Karpas-422 (cell line): ENCODE results near the gene GNG13. TPM values are rescaled to one million over a fixed set of nuclear protein-coding genes. Genes with fewer than 3 reads are reported as not detected.

Experiments used
- DNase-seq: peaks from one replicate; pipeline ENCODE4 v3.0.0-alpha.2; 2015
- H2AFZ ChIP-seq: fragments of 200-600 bp; sonication (generic); 2 replicates; pipeline ENCODE4 v1.6.1; 2014; ENCODE audit warnings: antibody characterized with exemption, low read length, mixed read lengths
- H3K27ac ChIP-seq: fragments of 200-600 bp; sonication (generic); 2 replicates; pipeline ENCODE4 v1.5.1; 2014; ENCODE audit warnings: mild to moderate bottlenecking, low read length, moderate library complexity
- H3K27me3 ChIP-seq: fragments of 200-600 bp; sonication (generic); 2 replicates; pipeline ENCODE4 v1.6.1; 2014; ENCODE audit warnings: low read length, mixed read lengths
- H3K36me3 ChIP-seq: fragments of 200-600 bp; sonication (generic); 2 replicates; pipeline ENCODE4 v1.6.1; 2014; ENCODE audit warnings: low read length, mixed read lengths; ENCODE audit not compliant: insufficient read depth
- H3K4me1 ChIP-seq: fragments of 200-600 bp; sonication (generic); 2 replicates; pipeline ENCODE4 v1.6.1; 2014; ENCODE audit warnings: mild to moderate bottlenecking, low read length, mixed read lengths
- H3K4me2 ChIP-seq: fragments of 200-600 bp; sonication (generic); 2 replicates; pipeline ENCODE4 v1.6.1; 2014; ENCODE audit warnings: low read length, low read depth, mild to moderate bottlenecking; ENCODE audit not compliant: poor library complexity, severe bottlenecking
- H3K4me3 ChIP-seq: fragments of 200-600 bp; sonication (generic); 2 replicates; pipeline ENCODE4 v1.5.1; 2014; ENCODE audit warnings: mild to moderate bottlenecking, antibody characterized with exemption, low read length, mixed read lengths
- H3K79me2 ChIP-seq: fragments of 200-600 bp; sonication (generic); 2 replicates; pipeline ENCODE4 v1.6.1; 2014; ENCODE audit warnings: mild to moderate bottlenecking, low read length, mixed read lengths
- H3K9ac ChIP-seq: fragments of 200-600 bp; sonication (generic); 2 replicates; pipeline ENCODE4 v1.6.0; 2014; ENCODE audit warnings: low read length
- H3K9me2 ChIP-seq: fragments of 200-600 bp; sonication (generic), shearing (Covaris generic); replicated peaks from 2 replicates; pipeline ENCODE4 v1.6.0; 2014; ENCODE audit warnings: mild to moderate bottlenecking, low read length, moderate library complexity; ENCODE audit not compliant: insufficient read depth
- H3K9me3 ChIP-seq: fragments of 300-700, 200-600 bp; sonication (generic); 2 replicates; pipeline ENCODE4 v1.6.1; 2014; ENCODE audit warnings: low read length, mixed read lengths
- H4K20me1 ChIP-seq: fragments of 200-600 bp; sonication (generic); 2 replicates; pipeline ENCODE4 v1.6.1; 2014; ENCODE audit warnings: mild to moderate bottlenecking, antibody characterized with exemption, low read length, low read depth; ENCODE audit not compliant: insufficient read depth
- total RNA-seq: library from RNA; depleted of rRNA; stranded (reverse); fragments of >200 nt; shearing (Covaris generic); gene quantifications from 2 replicates; pipeline ENCODE4 v1.2.3, GENCODE V29; 2014; ENCODE audit warnings: low replicate concordance

The GNG13 gene
- total RNA-seq, 1 experiment from 2014 or later = not detected

GRCh38 chr16:764848-765487 lies 35.6 kb downstream of the GNG13 start:
- Histone ChIP-seq H3K9me2 (no peaks in the 10 kb centered on the region), H4K20me1 (no peaks in the 10 kb centered on the region)

DNA sequence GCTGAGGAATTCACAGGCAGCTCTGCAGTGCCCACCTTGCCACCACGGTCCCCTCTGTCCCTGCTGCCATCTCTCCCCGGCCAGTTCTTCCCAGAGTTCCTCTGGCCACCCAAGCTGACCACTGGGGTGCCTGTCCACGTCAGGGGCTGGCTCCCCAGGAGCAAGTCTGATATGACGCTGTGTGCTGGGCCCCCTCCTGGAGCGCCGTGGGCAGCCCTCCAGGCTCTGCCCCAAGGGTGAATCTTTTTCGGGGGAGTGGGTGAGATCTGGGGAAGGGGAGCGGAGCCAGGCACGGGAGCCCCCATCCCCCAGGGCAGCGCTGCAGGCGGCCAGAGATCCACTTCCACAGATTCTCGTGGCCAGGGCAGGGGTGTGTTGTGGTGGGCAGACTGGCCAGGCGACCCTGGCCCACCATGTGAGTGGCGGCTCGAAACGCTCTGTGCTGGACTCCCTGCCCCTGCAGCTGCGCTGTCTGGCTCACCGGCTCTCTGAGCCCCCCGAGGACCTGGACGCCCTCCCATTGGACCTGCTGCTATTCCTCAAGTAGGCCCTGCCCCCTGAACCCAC lies 36.3 kb downstream of the GNG13 start:
- H3K27ac ChIP-seq = no peak overlapping the region
- H3K9me3 ChIP-seq = no peaks in the 10 kb centered on the region
- H3K9me2 ChIP-seq = no peaks in the 10 kb centered on the region
- H3K36me3 ChIP-seq = no peaks in the 10 kb centered on the region
- H3K9ac ChIP-seq = no peak overlapping the region
- no peak for DNase-seq
- H3K79me2 ChIP-seq = no peaks in the 10 kb centered on the region
- no peaks in the 10 kb centered on the region for H4K20me1 ChIP-seq
- H3K4me1 ChIP-seq = no peaks in the 10 kb centered on the region
- no peaks in the 10 kb centered on the region for H3K27me3 ChIP-seq
- no peak overlapping the region for H3K4me3 ChIP-seq
- H3K4me2 ChIP-seq = no peak overlapping the region
- no peak overlapping the region for H2AFZ ChIP-seq

More at GRCh38 chr16:764848-765487, 35.6 kb downstream of the GNG13 start:
- Histone ChIP-seq H3K27me3 (no peaks in the 10 kb centered on the region), H2AFZ (no peak overlapping the region), H3K27ac (no peak overlapping the region), H3K4me3 (no peak overlapping the region), H3K9me3 (no peaks in the 10 kb centered on the region), H3K36me3 (no peaks in the 10 kb centered on the region), H3K4me2 (no peak overlapping the region), H3K4me1 (no peaks in the 10 kb centered on the region), H3K9ac (no peak overlapping the region), H3K79me2 (no peaks in the 10 kb centered on the region)
- DNase-seq = no peak

- no peak for DNase-seq
- Histone ChIP-seq H3K4me2 (no peak overlapping the region), H4K20me1 (no peaks in the 10 kb centered on the region), H3K79me2 (no peaks in the 10 kb centered on the region), H2AFZ (no peak overlapping the region), H3K9me3 (no peaks in the 10 kb centered on the region), H3K27me3 (no peaks in the 10 kb centered on the region), H3K36me3 (no peaks in the 10 kb centered on the region), H3K27ac (no peak overlapping the region), H3K9me2 (no peaks in the 10 kb centered on the region), H3K9ac (no peak overlapping the region), H3K4me3 (no peak overlapping the region), H3K4me1 (no peaks in the 10 kb centered on the region)
Observed at GRCh38 chr16:763369-764183, 37.0 kb downstream of the GNG13 start.

DNA sequence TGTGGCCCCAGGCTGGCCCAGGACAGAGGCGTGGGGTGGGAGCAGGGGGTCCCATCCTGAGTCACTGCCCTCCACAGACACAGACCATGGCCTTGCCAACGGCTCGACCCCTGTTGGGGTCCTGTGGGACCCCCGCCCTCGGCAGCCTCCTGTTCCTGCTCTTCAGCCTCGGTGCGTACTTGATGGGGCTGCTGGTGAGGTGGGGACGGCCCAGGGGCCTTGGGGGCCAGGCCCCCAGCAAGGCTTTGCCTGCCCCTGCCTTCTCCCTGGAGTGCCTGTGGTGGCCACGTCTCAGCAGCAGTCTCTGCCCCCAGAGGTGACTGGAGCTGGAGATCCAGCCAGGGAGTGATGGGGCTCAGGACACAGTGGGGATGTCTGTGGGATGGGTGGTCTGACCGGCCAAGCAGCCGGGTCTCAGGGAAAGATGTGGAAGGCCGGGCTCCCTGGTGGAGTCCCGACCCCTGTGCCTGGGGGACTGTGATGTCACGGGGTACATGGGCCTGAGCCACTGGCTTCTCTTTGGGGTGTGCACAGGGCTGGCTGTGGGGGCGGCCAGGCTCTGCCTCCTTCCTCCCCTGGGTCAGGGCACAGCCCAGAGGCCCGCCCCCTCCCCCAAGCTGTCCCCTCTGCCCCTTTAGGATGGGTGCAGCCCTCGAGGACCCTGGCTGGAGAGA lies 37.8 kb downstream of the GNG13 start:
- Histone ChIP-seq H4K20me1 (no peaks in the 10 kb centered on the region), H2AFZ (no peak overlapping the region), H3K9me2 (no peaks in the 10 kb centered on the region), H3K27me3 (no peaks in the 10 kb centered on the region), H3K4me1 (no peaks in the 10 kb centered on the region), H3K4me2 (no peak overlapping the region), H3K9me3 (no peaks in the 10 kb centered on the region), H3K27ac (no peak overlapping the region), H3K9ac (no peak overlapping the region), H3K4me3 (no peak overlapping the region), H3K36me3 (no peaks in the 10 kb centered on the region), H3K79me2 (no peaks in the 10 kb centered on the region)
- DNase-seq = no peak

- Histone ChIP-seq H4K20me1 (no peaks in the 10 kb centered on the region), H3K9me3 (no peaks in the 10 kb centered on the region), H3K27ac (no peak overlapping the region), H3K4me1 (no peaks in the 10 kb centered on the region), H3K9me2 (no peaks in the 10 kb centered on the region), H3K4me2 (no peak overlapping the region), H3K9ac (no peak overlapping the region), H3K27me3 (no peaks in the 10 kb centered on the region), H3K79me2 (no peaks in the 10 kb centered on the region), H3K36me3 (no peaks in the 10 kb centered on the region), H2AFZ (no peak overlapping the region), H3K4me3 (no peak overlapping the region)
- no peak for DNase-seq
Observed at GRCh38 chr16:761625-762513, 38.7 kb downstream of the GNG13 start.

- Histone ChIP-seq H3K4me2 (no peak within 1 kb of the TSS), H3K27ac (no peak within 1 kb of the TSS), H2AFZ (no peak within 1 kb of the TSS), H3K9ac (no peak within 1 kb of the TSS), H3K9me2 (no peaks in the 10 kb centered on the region), H3K9me3 (no peaks in the 10 kb centered on the region), H3K4me1 (no peaks in the 10 kb centered on the region), H3K79me2 (no peaks in the 10 kb centered on the region), H4K20me1 (no peaks in the 10 kb centered on the region), H3K36me3 (no peaks in the 10 kb centered on the region), H3K4me3 (no peak within 1 kb of the TSS), H3K27me3 (no peaks in the 10 kb centered on the region)
- no peak for DNase-seq
Observed at GRCh38 chr16:760545-761343, 39.8 kb downstream of the GNG13 start, which contains the start of gene MSLN. Gene MSLN (plus strand): TSS chr16:760734. CDS start chr16:762681, 1,947 bp downstream.

DNA sequence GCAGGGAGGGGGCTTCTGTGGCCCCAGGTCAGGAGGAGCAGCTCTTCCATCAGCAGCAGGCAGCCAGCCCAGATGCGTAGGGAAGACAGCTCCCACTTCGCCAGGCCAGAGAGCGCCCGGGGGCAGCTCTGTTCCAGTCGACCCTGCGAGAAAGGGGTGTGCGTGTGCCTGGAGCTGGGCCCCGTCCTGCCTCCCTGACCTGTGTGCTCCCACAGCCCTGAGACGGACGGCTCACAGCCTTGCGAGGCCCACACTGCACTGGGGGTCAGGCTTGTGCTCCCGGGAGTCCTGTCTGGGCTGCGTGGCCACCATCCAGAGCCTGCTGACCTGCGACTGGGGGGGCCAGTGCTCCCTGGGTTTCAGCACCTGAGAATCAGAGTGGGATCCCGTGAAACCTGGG lies 40.5 kb downstream of the GNG13 start:
- no peaks in the 10 kb centered on the region for H3K9me2 ChIP-seq
- H3K4me2 ChIP-seq = no peak overlapping the region
- H3K27me3 ChIP-seq = no peaks in the 10 kb centered on the region
- H3K4me3 ChIP-seq = no peak overlapping the region
- DNase-seq = no peak
- no peaks in the 10 kb centered on the region for H3K36me3 ChIP-seq
- H4K20me1 ChIP-seq = no peaks in the 10 kb centered on the region
- H3K79me2 ChIP-seq = no peaks in the 10 kb centered on the region
- H2AFZ ChIP-seq = no peak overlapping the region
- H3K9ac ChIP-seq = no peak overlapping the region
- no peak overlapping the region for H3K27ac ChIP-seq
- no peaks in the 10 kb centered on the region for H3K9me3 ChIP-seq
- no peaks in the 10 kb centered on the region for H3K4me1 ChIP-seq
